Activated CD4-positive, alpha-beta T cell treated with anti-CD3 and anti-CD28 coated beads, Interleukin-2, amount 10 ng/mL, durations not matched to agents 24 days and 14 days (primary cell): ENCODE measurements around the gene SLC25A11. TPM values are rescaled to one million over a fixed set of nuclear protein-coding genes. Genes with fewer than 3 reads are reported as not detected.

Experiments
- DNase-seq: peaks from one replicate; pipeline ENCODE4 v3.0.0; 2022
- H3K27ac Mint-ChIP-seq: one replicate; pipeline ENCODE4 v1.8.0; 2022; ENCODE audit warnings: mild to moderate bottlenecking, mixed read lengths
- H3K27me3 Mint-ChIP-seq: one replicate; pipeline ENCODE4 v1.8.0; 2022; ENCODE audit warnings: mixed read lengths
- H3K36me3 Mint-ChIP-seq: one replicate; pipeline ENCODE4 v1.8.0; 2022; ENCODE audit warnings: low read depth, mild to moderate bottlenecking, mixed read lengths
- H3K4me1 Mint-ChIP-seq: one replicate; pipeline ENCODE4 v1.8.0; 2021; ENCODE audit warnings: mixed read lengths
- H3K4me3 Mint-ChIP-seq: one replicate; pipeline ENCODE4 v1.8.0; 2022; ENCODE audit warnings: mild to moderate bottlenecking, moderate library complexity, mixed read lengths
- H3K9me3 Mint-ChIP-seq: one replicate; pipeline ENCODE4 v1.8.0; 2021; ENCODE audit warnings: mixed read lengths
- intact Hi-C: fragments of 100-400 bp; cut with micrococcal nuclease; formaldehyde crosslinking; loops from one replicate; pipeline ENCODE4 v1.15.1; 2023
- total RNA-seq: library from RNA; stranded (reverse); gene quantifications from 2 replicates; pipeline ENCODE4 v1.2.3, GENCODE V29; 2022

SLC25A11 gene
- total RNA-seq, 1 donor from 2014 or later = 104 TPM

DNA sequence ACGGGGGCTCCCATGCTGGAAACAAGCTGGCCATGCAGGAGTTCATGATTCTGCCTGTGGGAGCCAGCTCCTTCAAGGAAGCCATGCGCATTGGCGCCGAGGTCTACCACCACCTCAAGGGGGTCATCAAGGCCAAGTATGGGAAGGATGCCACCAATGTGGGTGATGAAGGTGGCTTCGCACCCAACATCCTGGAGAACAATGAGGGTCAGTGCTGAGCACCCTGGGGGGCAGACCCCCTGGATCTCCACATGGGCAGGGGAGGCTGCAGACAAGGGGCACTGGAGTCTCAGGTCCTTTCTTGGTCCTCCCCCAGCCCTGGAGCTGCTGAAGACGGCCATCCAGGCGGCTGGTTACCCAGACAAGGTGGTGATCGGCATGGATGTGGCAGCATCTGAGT is 15.2 kb upstream of the SLC25A11 start:
- Mint-ChIP-seq H3K27me3 (no peaks in the 10 kb centered on the region), H3K9me3 (no peaks in the 10 kb centered on the region), H3K36me3 (peaks cover 23% of the 10 kb centered on the region), H3K4me3 (no peak overlapping the region), H3K4me1 (peaks cover 23% of the 10 kb centered on the region), H3K27ac (no peak overlapping the region)
- no peak for DNase-seq
- intact Hi-C loops = no loop called here

DNA sequence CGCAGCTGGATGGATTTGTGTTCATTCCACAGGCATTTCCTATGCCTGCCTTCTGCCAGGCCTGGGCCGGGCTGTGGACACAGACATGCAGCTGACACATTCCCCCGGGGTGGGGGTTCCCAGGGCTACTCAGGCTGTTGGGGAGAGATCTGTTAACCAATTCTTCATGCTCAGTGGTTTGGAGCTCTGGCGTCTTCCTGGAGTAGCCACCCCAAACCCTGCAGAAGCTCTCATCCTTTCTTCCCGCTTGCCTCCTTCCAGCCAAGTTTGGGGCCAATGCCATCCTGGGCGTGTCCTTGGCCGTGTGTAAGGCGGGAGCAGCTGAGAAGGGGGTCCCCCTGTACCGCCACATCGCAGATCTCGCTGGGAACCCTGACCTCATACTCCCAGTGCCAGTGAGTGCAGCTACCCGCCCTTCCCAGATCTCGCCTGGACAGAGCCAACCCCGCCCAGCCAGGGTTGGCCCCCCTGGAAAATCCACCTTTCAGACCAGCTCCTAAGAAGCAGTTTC is 13.7 kb upstream of the SLC25A11 start:
- H3K4me3 Mint-ChIP-seq = no peak overlapping the region
- no peak for DNase-seq
- peaks cover 24% of the 10 kb centered on the region for H3K4me1 Mint-ChIP-seq
- H3K9me3 Mint-ChIP-seq = no peaks in the 10 kb centered on the region
- intact Hi-C loops = no loop called here
- H3K27ac Mint-ChIP-seq = no peak overlapping the region
- no peaks in the 10 kb centered on the region for H3K27me3 Mint-ChIP-seq
- peaks cover 19% of the 10 kb centered on the region for H3K36me3 Mint-ChIP-seq

DNA sequence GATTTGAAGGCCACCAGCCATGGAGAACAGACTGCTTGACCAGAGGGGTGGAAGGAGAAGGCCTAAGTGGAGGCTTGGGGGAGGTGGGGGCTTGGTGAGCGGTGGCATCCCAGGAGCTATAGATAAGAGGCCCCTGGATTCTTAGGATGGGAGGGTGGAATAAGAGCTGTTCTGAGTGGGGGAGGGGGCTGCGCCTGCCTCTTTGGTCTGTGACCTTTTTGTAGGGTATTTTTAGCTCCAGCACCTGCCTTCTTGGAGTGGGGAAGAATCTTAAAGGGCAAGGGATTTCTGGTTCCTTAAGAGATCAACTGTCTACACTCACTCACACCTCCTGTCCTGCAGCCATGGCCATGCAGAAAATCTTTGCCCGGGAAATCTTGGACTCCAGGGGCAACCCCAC is 11.6 kb upstream of the SLC25A11 start:
- H3K27me3 Mint-ChIP-seq = no peaks in the 10 kb centered on the region
- H3K4me3 Mint-ChIP-seq = peak overlapping the region; percentile 95
- H3K9me3 Mint-ChIP-seq = no peaks in the 10 kb centered on the region
- H3K36me3 Mint-ChIP-seq = peaks cover 22% of the 10 kb centered on the region
- H3K27ac Mint-ChIP-seq = peak overlapping the region; percentile 95
- intact Hi-C loops = no loop called here
- DNase-seq = no peak
- peaks cover 26% of the 10 kb centered on the region for H3K4me1 Mint-ChIP-seq

DNA sequence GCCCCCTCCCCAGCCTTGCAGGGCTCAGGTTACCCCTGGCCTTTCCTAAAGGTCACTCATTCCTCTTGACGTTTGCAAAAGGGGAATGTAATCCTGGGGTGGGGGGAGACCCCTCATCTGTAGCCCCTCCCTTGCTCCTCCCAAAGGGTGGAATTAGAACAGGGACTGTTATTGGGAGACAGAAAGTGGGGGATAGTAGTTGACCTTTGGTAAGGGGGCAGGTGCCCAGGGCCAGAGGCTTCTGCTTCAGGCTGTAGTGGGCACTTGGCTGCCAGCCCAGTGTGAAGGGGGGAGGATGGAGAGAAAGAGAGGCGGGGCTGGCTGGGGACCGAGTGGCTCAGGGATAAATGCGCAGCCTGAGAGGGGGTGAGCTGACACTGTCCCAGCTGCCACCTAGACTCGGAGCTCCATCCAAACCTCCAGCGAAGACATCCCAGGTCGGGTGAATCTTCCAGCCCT is 10.9 kb upstream of the SLC25A11 start, which contains the start of gene ENO3:
ENO3 (plus strand) TSS at position 374 of the 459 bp plus-strand sequence. CDS start 711 bp downstream, outside the sequence.
- no peaks in the 10 kb centered on the region for H3K9me3 Mint-ChIP-seq
- DNase-seq = no peak
- H3K36me3 Mint-ChIP-seq = peaks cover 24% of the 10 kb centered on the region
- H3K27me3 Mint-ChIP-seq = no peaks in the 10 kb centered on the region
- H3K27ac Mint-ChIP-seq = peak within 1 kb of the TSS; percentile 95
- H3K4me3 Mint-ChIP-seq = peak within 1 kb of the TSS; percentile 95
- intact Hi-C loops = no loop called here
- H3K4me1 Mint-ChIP-seq = peaks cover 27% of the 10 kb centered on the region

DNA sequence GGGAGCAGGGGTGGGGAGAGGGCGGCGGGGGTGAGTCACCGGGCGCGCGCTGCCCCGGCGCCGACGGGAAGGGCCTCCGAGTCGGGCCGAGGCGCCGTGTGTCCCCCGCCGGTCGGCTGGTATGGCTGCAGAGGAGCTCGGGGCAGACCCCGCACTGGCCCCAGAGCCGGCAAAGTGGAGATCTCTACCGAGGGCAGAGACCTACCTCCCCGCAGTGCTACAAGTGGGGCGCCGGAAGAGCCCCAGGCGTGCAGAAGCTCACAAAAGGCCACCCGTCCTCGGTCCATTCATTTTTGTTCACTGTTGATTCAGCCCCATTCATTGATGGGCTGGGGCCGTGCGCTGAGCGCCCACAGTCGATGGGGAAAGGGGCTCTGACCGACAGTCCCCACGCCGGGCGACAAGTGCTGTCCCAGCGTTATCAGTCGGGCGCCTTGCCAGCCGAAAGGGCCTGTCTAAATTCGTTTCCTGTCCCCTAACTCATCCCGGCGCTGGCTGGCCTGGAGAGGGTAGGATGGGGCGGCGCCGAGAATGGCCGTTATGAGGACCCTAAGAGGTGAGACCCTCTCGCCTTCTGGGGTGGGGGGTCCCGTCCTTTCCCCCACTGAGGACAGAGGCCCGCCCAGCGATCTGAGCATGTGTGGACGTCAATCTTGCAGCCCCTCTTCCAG is 10.4 kb upstream of the SLC25A11 start:
- Mint-ChIP-seq H3K9me3 (no peaks in the 10 kb centered on the region), H3K36me3 (peaks cover 29% of the 10 kb centered on the region), H3K4me1 (peaks cover 32% of the 10 kb centered on the region), H3K27me3 (no peaks in the 10 kb centered on the region), H3K4me3 (peak overlapping the region; percentile 95), H3K27ac (peak overlapping the region; percentile 95)
- intact Hi-C loops = no loop called here
- DNase-seq = no peak

DNA sequence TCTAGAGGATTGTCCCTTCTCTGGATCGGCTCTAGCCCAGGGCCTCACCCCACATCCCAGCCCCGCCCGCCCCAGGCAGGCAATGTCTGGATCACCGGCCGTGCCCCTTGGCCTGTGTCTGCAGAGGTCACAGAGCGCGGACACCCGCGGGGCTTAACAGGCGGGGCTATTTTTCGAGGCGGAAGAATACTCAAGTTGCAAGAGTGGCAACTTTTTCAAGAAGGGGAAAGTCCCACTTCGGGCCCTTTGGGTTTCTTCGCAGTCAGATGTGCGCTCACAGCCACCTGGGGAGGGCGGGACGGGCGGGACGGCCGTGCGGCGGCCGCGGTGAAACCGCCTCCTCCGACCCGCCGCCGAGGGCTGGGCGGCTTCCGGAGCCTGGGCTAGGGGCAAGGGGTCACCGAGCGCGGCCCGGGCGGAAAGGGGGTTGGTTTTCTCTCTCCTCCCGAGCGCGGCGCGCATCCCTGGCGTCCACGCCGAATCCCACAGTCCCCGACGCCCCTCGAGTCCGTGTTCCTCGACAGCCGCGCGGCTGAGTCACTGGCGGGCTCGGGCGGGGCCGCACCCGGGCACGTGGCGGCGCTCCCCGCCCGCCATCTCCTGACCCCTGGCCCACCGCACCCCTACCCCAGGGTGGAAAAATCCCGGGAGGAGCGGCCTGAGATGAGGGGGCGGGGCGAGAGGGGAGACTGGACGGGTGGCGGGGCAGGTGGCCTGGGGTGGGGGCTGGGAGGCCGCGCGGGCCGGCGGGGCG is 9.7 kb upstream of the SLC25A11 start:
- Mint-ChIP-seq H3K4me1 (peaks cover 40% of the 10 kb centered on the region), H3K27me3 (no peaks in the 10 kb centered on the region), H3K36me3 (peaks cover 36% of the 10 kb centered on the region), H3K27ac (peak overlapping the region; percentile 99), H3K4me3 (peak overlapping the region; percentile 95), H3K9me3 (no peaks in the 10 kb centered on the region)
- intact Hi-C loops = loop anchor here (2.0 to 10.0 kb wide), 3 partner anchors 38 to 585 kb away; partner anchors contain the start of genes CAMTA2, INCA1, KIF1C and UBE2G1
- peak; percentile 93 for DNase-seq

DNA sequence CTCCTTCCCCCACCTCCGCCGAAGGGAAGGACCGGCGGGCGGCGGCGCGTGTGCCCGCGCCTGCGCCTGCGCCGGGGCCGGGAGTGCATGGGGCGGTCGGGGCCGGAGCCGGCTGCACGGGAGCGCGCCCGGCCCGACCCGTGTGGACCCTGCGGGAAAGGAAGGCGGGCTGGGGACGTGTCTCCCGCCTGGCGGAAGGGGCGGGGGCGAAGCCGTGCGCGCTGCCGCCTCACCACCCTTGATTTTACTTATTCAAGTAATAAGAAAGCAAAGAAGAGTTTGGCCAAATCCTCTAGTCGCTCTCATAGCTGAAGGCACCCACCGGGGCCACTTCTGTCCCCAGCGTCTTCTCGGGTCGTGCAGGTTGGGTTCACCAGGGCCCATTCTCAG is 9.1 kb upstream of the SLC25A11 start:
- Mint-ChIP-seq H3K4me1 (peaks cover 44% of the 10 kb centered on the region), H3K27ac (peak overlapping the region; percentile 99), H3K4me3 (peak overlapping the region; percentile 95), H3K9me3 (no peaks in the 10 kb centered on the region), H3K36me3 (peaks cover 40% of the 10 kb centered on the region), H3K27me3 (no peaks in the 10 kb centered on the region)
- peak; percentile 94 for DNase-seq
- intact Hi-C loops = loop anchor here (1.0 to 10.0 kb wide), 5 partner anchors 9 to 584 kb away; partner anchors contain the start of genes CAMTA2, INCA1, KIF1C and RNF167

DNA sequence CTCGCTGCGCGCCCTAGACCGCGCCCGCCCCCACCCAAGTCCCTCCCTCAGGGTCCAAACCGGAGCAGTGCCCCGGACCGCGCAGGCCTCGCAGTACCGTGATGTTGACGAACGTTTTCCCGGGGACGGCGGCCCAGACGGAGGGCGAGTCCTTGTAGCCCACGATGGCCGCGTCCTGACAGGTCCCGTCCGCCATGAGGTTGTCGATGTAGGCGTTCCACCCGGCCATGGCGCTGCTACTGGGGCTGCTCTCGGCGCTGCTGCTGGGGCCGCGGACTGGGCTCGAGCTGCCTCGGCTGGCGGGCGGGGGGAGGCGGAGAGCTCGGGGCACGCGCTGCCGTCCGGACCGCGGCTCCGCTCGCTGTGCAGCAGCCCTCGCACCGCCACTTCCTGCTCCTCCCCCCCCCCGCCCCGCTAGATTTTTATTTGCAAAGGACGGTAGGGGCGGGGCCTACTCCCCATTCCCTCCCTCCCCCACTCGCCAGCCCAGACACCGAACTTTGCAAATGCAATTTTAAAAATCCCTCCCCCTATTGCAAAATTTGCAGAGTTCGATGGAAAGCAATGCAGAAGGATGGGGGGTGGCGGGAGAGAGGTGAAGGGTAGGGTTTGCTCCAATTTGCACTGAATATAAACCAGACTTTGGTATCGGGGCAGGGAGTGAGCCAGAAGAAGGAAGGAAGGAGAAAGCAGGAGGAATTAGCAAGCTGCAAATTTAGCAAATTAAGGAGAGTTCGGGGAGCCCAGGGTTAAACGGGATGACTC is 8.5 kb upstream of the SLC25A11 start, which contains the start of gene PFN1:
PFN1 (minus strand) TSS at position 365 of the 765 bp plus-strand sequence; CDS start at position 229, 136 bp downstream.
- Mint-ChIP-seq H3K27ac (peak within 1 kb of the TSS; percentile 99), H3K27me3 (no peaks in the 10 kb centered on the region), H3K36me3 (peaks cover 42% of the 10 kb centered on the region), H3K4me1 (peaks cover 46% of the 10 kb centered on the region), H3K9me3 (no peaks in the 10 kb centered on the region), H3K4me3 (peak within 1 kb of the TSS; percentile 95)
- intact Hi-C loops = loop anchor here (1.0 to 10.0 kb wide), 5 partner anchors 8 to 584 kb away; partner anchors contain the start of genes CAMTA2, INCA1, KIF1C and RNF167
- peak; percentile 95 for DNase-seq

DNA sequence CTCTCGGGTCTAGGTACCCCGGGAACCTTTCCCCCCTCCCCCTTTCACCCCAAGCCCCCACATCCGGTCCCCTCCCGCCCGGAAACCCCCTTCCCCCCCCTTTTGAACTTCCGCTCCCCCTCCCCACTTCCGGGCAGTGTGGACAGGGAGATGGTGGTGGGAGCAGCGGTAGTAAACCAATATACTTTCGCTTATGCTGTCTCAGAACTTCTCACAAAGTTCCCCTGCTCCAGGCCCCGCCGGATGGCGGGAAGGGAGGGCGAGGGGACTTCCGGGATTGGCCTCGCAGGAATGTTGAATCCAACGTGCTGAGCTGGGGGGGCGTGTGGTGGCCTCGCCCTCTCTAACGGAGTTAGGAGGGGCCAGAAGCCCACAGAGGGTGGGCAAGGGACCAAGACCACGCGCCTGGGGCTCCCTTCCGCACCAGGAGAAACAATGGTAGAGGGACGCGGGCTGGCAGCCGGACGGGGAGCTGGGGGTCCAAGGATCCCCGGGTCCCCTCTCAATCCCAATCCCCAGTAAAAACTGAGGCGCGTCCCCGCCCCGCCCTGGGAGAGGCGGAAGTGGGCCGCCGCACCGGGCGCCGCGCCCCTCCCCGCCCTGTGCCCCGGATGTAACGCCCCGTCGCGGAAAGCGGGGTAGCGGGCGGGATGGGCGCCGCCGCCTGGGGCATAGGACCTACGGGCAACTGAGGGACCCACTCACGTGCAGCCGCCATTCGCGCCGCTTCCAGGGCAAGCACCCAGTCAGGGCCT is 7.7 kb upstream of the SLC25A11 start:
- intact Hi-C loops = loop anchor here (1.0 to 10.0 kb wide), 5 partner anchors 7 to 583 kb away; partner anchors contain the start of genes CAMTA2, INCA1, KIF1C and RNF167
- H3K27ac Mint-ChIP-seq = peak overlapping the region; percentile 99
- H3K36me3 Mint-ChIP-seq = peaks cover 49% of the 10 kb centered on the region
- H3K4me1 Mint-ChIP-seq = peaks cover 53% of the 10 kb centered on the region
- H3K27me3 Mint-ChIP-seq = no peaks in the 10 kb centered on the region
- peak overlapping the region; percentile 95 for H3K4me3 Mint-ChIP-seq
- peak; percentile 93 for DNase-seq
- H3K9me3 Mint-ChIP-seq = no peaks in the 10 kb centered on the region

DNA sequence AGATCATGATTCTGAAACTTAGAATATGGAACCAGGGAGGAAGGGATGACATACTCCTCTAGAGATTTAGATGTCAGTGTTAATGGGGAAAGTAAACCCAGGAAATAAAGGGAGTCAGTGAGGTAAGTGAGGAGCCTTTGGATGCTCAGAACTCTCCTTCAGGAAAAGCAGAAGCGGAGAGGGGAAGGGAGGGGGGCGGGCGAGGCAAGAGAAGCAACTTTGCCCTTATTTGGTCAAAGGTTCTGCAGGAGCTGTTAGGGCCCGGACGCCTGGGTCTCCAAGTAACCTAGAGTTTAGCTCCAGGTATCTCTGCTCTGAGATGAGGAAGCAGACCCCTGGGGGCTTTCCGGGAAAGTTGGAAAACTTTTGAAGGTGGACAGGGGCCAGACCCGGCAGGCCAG is 7.2 kb upstream of the SLC25A11 start:
- peaks cover 55% of the 10 kb centered on the region for H3K36me3 Mint-ChIP-seq
- no peaks in the 10 kb centered on the region for H3K9me3 Mint-ChIP-seq
- H3K4me1 Mint-ChIP-seq = peaks cover 58% of the 10 kb centered on the region
- intact Hi-C loops = loop anchor here (5.0 to 10.0 kb wide), 2 partner anchors 40 to 582 kb away; partner anchors contain the start of genes CAMTA2 and UBE2G1
- no peaks in the 10 kb centered on the region for H3K27me3 Mint-ChIP-seq
- peak overlapping the region; percentile 95 for H3K27ac Mint-ChIP-seq
- H3K4me3 Mint-ChIP-seq = peak overlapping the region; percentile 95
- DNase-seq = no peak

DNA sequence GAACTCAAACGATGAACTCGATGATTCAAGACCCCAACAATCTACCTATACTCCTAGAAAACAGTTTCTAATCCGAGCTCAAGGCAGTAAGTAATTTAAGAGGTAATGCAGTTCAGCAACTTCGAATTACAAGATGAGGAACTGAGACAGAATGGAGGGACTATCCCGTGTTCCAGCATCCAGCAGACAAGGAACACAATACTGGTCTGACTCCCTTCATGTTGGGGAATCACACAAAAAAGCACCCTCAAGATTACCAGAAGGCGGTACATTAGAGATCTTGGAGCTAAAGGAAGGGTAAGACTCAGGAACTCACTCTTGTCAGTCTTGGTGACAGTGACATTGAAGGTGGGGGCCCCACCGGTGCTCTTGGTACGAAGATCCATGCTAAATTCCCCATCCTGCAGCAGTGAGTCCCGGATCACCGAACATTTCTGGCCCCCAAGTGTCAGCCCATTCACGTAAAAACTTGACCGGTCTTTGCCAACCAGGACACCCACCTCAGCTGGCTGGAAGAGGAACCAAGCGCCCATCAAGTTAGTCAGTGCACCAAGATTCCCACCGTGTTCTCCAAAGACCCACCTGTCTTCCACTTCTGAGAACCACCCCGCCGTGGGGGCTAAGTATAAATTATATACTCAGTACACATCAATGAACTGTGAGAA is 6.6 kb upstream of the SLC25A11 start:
- Mint-ChIP-seq H3K27ac (peak overlapping the region; percentile 95), H3K4me1 (peaks cover 59% of the 10 kb centered on the region), H3K4me3 (peak overlapping the region; percentile 95), H3K36me3 (peaks cover 61% of the 10 kb centered on the region), H3K9me3 (no peaks in the 10 kb centered on the region), H3K27me3 (no peaks in the 10 kb centered on the region)
- intact Hi-C loops = loop anchor here (5.0 to 10.0 kb wide), 2 partner anchors 41 to 582 kb away; partner anchors contain the start of genes CAMTA2 and UBE2G1
- DNase-seq = peak; percentile 71

DNA sequence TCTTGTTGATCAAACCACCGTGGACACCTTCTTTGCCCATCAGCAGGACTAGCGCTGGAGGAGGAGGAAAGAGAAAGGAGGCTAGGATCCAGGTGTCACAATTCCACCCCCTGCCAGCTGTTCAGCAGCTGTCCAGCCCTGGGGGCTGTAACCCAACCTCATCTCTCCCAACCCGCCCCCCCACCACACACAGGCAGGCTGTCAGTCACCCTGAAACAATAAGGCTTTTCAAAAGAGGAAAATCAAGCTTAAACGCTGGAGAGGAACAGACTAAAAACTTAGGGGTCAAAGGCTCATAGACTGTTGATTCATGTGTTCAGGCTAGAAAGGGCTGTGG is 6.1 kb upstream of the SLC25A11 start:
- intact Hi-C loops = loop anchor here (1.0 to 10.0 kb wide), 4 partner anchors 41 to 581 kb away; partner anchors contain the start of genes ARRB2, CAMTA2 and UBE2G1
- Mint-ChIP-seq H3K4me3 (peak overlapping the region; percentile 95), H3K27me3 (no peaks in the 10 kb centered on the region), H3K9me3 (no peaks in the 10 kb centered on the region), H3K27ac (peak overlapping the region; percentile 95), H3K4me1 (peaks cover 59% of the 10 kb centered on the region), H3K36me3 (peaks cover 66% of the 10 kb centered on the region)
- DNase-seq = no peak
